ENCODE measurements around the gene NEU2.

- TF ChIP-seq YY1 (IDR thresholded peaks at IDR 0.05; ENCODE audit: extremely low read depth, insufficient replicate concordance, low read depth, low read length) (no peak), CTCF (IDR thresholded peaks at IDR 0.05 in 2 of 3, conservative IDR thresholded peaks at IDR 0.05 in 1 of 3; ENCODE audit: borderline replicate concordance in 1 of 3, insufficient read depth in 1 of 3, low read depth in 2 of 3, low read length in 2 of 3) (peak in 2 of 3 experiments; percentile 35 to 37; a peak in 4 of 6 replicates), POLR2A (IDR thresholded peaks at IDR 0.05; ENCODE audit: borderline replicate concordance, extremely low read depth, insufficient read depth, insufficient read length) (no peak), REST (IDR thresholded peaks at IDR 0.05; ENCODE audit: low read depth) (no peak)
Observed at GRCh38 chr2:232999354-232999753, 33.1 kb upstream of the NEU2 start.

Data from HCT116 (cell line).